CD4-positive, alpha-beta T cell (primary cell): ENCODE measurements around the gene RGS17. TPM values are rescaled to one million over a fixed set of nuclear protein-coding genes. Genes with fewer than 3 reads are reported as not detected.

Experiments used
- ATAC-seq: fragments of 200-7000 bp; cut with Tn5 transposase; one replicate; pipeline ENCODE4 v1.10.0; 2022; ENCODE audit warnings: mild to moderate bottlenecking; ENCODE audit not compliant: poor library complexity
- CTCF ChIA-PET: fragments of 350-600 bp; sonication (Branson Sonifier 250); formaldehyde crosslinking; loops from one replicate; lab custom pipeline; 2021; ENCODE audit warnings: antibody characterized with exemption, inconsistent platforms; lab: Charles Lee
- POLR2A ChIA-PET: fragments of 350-600 bp; sonication (Branson Sonifier 250); formaldehyde crosslinking; loops from one replicate; lab custom pipeline; 2021; ENCODE audit warnings: antibody characterized with exemption, inconsistent platforms; lab: Charles Lee
- DNase-seq, 14 experiments: peaks; one replicate each; pipeline ENCODE4 v3.0.0-alpha.2; 2013 to 2020; ENCODE audit warnings: mixed read lengths in 2 of 14
- H3K27ac ChIP-seq, 2 donors: one replicate each; pipeline versions ENCODE4 v1.5.1 to v1.7.0; 2013; ENCODE audit warnings: low read length in 2 of 2, low read depth in 1 of 2, mild to moderate bottlenecking in 1 of 2
- H3K27me3 ChIP-seq, 2 experiments: 1 replicate in 1 of 2; 2 replicates in 1 of 2; pipeline versions ENCODE4 v1.6.1 to v1.7.0; 2013; ENCODE audit warnings: low read length in 2 of 2, control low read depth in 1 of 2, mild to moderate bottlenecking in 1 of 2, moderate library complexity in 1 of 2; ENCODE audit not compliant: insufficient read depth in 2 of 2, control insufficient read depth in 1 of 2
- H3K36me3 ChIP-seq: one replicate; pipeline ENCODE4 v1.6.1; 2013; ENCODE audit warnings: low read length, control low read depth; ENCODE audit not compliant: insufficient read depth
- H3K4me1 ChIP-seq: one replicate; pipeline ENCODE4 v1.6.1; 2013; ENCODE audit warnings: low read length, control low read depth; ENCODE audit not compliant: insufficient read depth
- H3K4me3 ChIP-seq: one replicate; pipeline ENCODE4 v1.5.1; 2013; ENCODE audit warnings: mild to moderate bottlenecking, low read length, moderate library complexity
- H3K9me3 ChIP-seq, 2 experiments: 1 replicate in 1 of 2; 2 replicates in 1 of 2; pipeline versions ENCODE4 v1.6.1 to v1.7.0; 2013; ENCODE audit warnings: low read length in 2 of 2, mild to moderate bottlenecking in 2 of 2, control low read depth in 1 of 2, moderate library complexity in 1 of 2; ENCODE audit not compliant: control insufficient read depth in 1 of 2, insufficient read depth in 1 of 2
- H3K27ac Mint-ChIP-seq: one replicate; pipeline ENCODE4 v1.8.0; 2020; ENCODE audit warnings: mixed read lengths
- H3K27me3 Mint-ChIP-seq: one replicate; pipeline ENCODE4 v1.8.0; 2021; ENCODE audit warnings: mixed read lengths
- H3K36me3 Mint-ChIP-seq: one replicate; pipeline ENCODE4 v1.8.0; 2021; ENCODE audit warnings: low read depth, mixed read lengths
- H3K4me1 Mint-ChIP-seq: one replicate; pipeline ENCODE4 v1.8.0; 2021; ENCODE audit warnings: low read depth, mixed read lengths
- H3K4me3 Mint-ChIP-seq: one replicate; pipeline ENCODE4 v1.8.0; 2020; ENCODE audit warnings: mild to moderate bottlenecking, mixed read lengths
- H3K9me3 Mint-ChIP-seq: one replicate; pipeline ENCODE4 v1.8.0; 2020; ENCODE audit warnings: mixed read lengths
- CTCF ChIP-seq: fragments of 200-600 bp; IDR thresholded peaks from one replicate; pipeline ENCODE4 v1.8.0; 2022; ENCODE audit warnings: antibody characterized with exemption, mild to moderate bottlenecking
- intact Hi-C, 2 experiments: fragments of 100-400 bp; cut with DNase I in 1 of 2; cut with micrococcal nuclease in 1 of 2; formaldehyde crosslinking; loops; one replicate each; pipeline versions ENCODE4 v1.15.1 to v1.9.0; 2023 to 2025; cut with DNase I, micrococcal nuclease
- total RNA-seq, 174 experiments: library from RNA in 2 of 174; stranded (reverse) in 2 of 174; gene quantifications; one replicate each; pipeline ENCODE4 v1.2.3 and lab custom pipeline; 2021 to 2026

RGS17 gene
- total RNA-seq, 2 experiments from 2014 or later = not detected

GRCh38 chr6:153047386-153047785 is 83.7 kb downstream of the RGS17 start:
- Histone ChIP-seq H3K27ac (no peak overlapping the region), H3K4me1 (no peaks in the 10 kb centered on the region), H3K4me3 (no peak overlapping the region), H3K36me3 (no peaks in the 10 kb centered on the region), H3K9me3 (no peaks in the 10 kb centered on the region), H3K27me3 (no peaks in the 10 kb centered on the region)
- H3K4me1 Mint-ChIP-seq = no peaks in the 10 kb centered on the region
- peaks cover 6% of the 10 kb centered on the region for H3K9me3 Mint-ChIP-seq
- DNase-seq = no peak
- TF ChIP-seq CTCF = no peak
- H3K27ac Mint-ChIP-seq = no peak overlapping the region
- intact Hi-C loops = no loop called here
- peaks cover 20% of the 10 kb centered on the region for H3K27me3 Mint-ChIP-seq
- H3K36me3 Mint-ChIP-seq = no peaks in the 10 kb centered on the region
- H3K4me3 Mint-ChIP-seq = no peak overlapping the region
- ChIA-PET POLR2A (no interaction called here), CTCF (no interaction called here)
- ATAC-seq = no peak

GRCh38 chr6:153045271-153045670 is 85.8 kb downstream of the RGS17 start:
- H3K9me3 ChIP-seq = no peaks in the 10 kb centered on the region
- CTCF ChIA-PET = no interaction called here
- no peak for ATAC-seq

GRCh38 chr6:153044295-153044694 is 86.8 kb downstream of the RGS17 start:
- Histone ChIP-seq H3K27ac (no peak overlapping the region), H3K27me3 (no peaks in the 10 kb centered on the region), H3K4me3 (no peak overlapping the region), H3K4me1 (no peaks in the 10 kb centered on the region), H3K36me3 (no peaks in the 10 kb centered on the region), H3K9me3 (no peaks in the 10 kb centered on the region)
- Mint-ChIP-seq H3K4me3 (no peak overlapping the region), H3K27me3 (peaks cover 19% of the 10 kb centered on the region), H3K27ac (no peak overlapping the region), H3K4me1 (no peaks in the 10 kb centered on the region), H3K9me3 (no peaks in the 10 kb centered on the region), H3K36me3 (no peaks in the 10 kb centered on the region)
- TF ChIP-seq CTCF = no peak
- DNase-seq (no peak), ATAC-seq (no peak)
- ChIA-PET CTCF (no interaction called here), POLR2A (no interaction called here)
- intact Hi-C loops = no loop called here

More at GRCh38 chr6:153045271-153045670, 85.8 kb downstream of the RGS17 start:
- Histone ChIP-seq H3K4me3 (no peak overlapping the region), H3K27ac (no peak overlapping the region), H3K4me1 (no peaks in the 10 kb centered on the region), H3K36me3 (no peaks in the 10 kb centered on the region), H3K27me3 (no peaks in the 10 kb centered on the region)
- Mint-ChIP-seq H3K9me3 (no peaks in the 10 kb centered on the region), H3K27me3 (peaks cover 19% of the 10 kb centered on the region), H3K36me3 (no peaks in the 10 kb centered on the region), H3K4me3 (no peak overlapping the region), H3K4me1 (no peaks in the 10 kb centered on the region), H3K27ac (no peak overlapping the region)
- POLR2A ChIA-PET = no interaction called here
- intact Hi-C loops = no loop called here
- TF ChIP-seq CTCF = no peak
- DNase-seq = no peak
